OCI-LY7 (cell line): Measurements from ENCODE around the gene FBN1. TPM values are rescaled to one million over a fixed set of nuclear protein-coding genes. Genes with fewer than 3 reads are reported as not detected.

Experiments
- BruUV-seq: library from RNA; stranded (reverse); fragments of 400-500 nt; replicated peaks from 2 replicates; lab custom pipeline; 2021; lab: Mats Ljungman, UMichigan
- CTCF ChIA-PET: fragments of 300-600 bp; sonication (Branson Sonifier 250); formaldehyde crosslinking; loops from one replicate; lab custom pipeline; 2022; ENCODE audit warnings: antibody characterized with exemption; ENCODE audit not compliant: unreplicated experiment; lab: Charles Lee
- POLR2A ChIA-PET: fragments of 300-600 bp; sonication (Branson Sonifier 250); formaldehyde crosslinking; loops from one replicate; lab custom pipeline; 2022; ENCODE audit warnings: antibody characterized with exemption; lab: Charles Lee
- DNase-seq: peaks from one replicate; pipeline ENCODE4 v3.0.0-alpha.2; 2015; ENCODE audit warnings: low spot score
- H2AFZ ChIP-seq: fragments of 200-600 bp; sonication (generic), shearing (Covaris generic); 2 replicates; pipeline ENCODE4 v1.6.1; 2014; ENCODE audit warnings: mild to moderate bottlenecking, antibody characterized with exemption, low read length, moderate library complexity
- H3K27ac ChIP-seq: fragments of 200-600 bp; sonication (generic); 2 replicates; pipeline ENCODE4 v1.5.1; 2014; ENCODE audit warnings: mixed run types, low read depth, mild to moderate bottlenecking, moderate library complexity, low read length, inconsistent platforms; ENCODE audit not compliant: poor library complexity, severe bottlenecking
- H3K36me3 ChIP-seq: fragments of 200-600 bp; sonication (generic); 2 replicates; pipeline ENCODE4 v1.6.1; 2014; ENCODE audit warnings: mild to moderate bottlenecking, antibody characterized with exemption, low read length, moderate library complexity, mixed read lengths; ENCODE audit not compliant: insufficient read depth
- H3K4me1 ChIP-seq: fragments of 200-600 bp; sonication (generic); 2 replicates; pipeline ENCODE4 v1.5.1; 2014; ENCODE audit warnings: mild to moderate bottlenecking, low read length; ENCODE audit not compliant: insufficient read depth, poor library complexity, severe bottlenecking
- H3K4me2 ChIP-seq: fragments of 200-600 bp; sonication (generic); 2 replicates; pipeline ENCODE4 v1.6.1; 2014; ENCODE audit warnings: mild to moderate bottlenecking, low read length
- H3K4me3 ChIP-seq: fragments of 200-600 bp; sonication (generic); 2 replicates; pipeline ENCODE4 v1.5.1; 2014; ENCODE audit warnings: mild to moderate bottlenecking, low read depth, low read length; ENCODE audit not compliant: poor library complexity, severe bottlenecking
- H3K79me2 ChIP-seq: fragments of 200-600 bp; sonication (generic); 2 replicates; pipeline ENCODE4 v1.6.1; 2016; ENCODE audit warnings: low read depth, mild to moderate bottlenecking, low read length, moderate library complexity, mixed read lengths; ENCODE audit not compliant: insufficient read depth
- H3K9me2 ChIP-seq: fragments of 200-600 bp; sonication (generic); 2 replicates; pipeline ENCODE4 v1.6.1; 2016; ENCODE audit warnings: mild to moderate bottlenecking, low read length, mixed read lengths; ENCODE audit not compliant: insufficient read depth
- H3K9me3 ChIP-seq: fragments of 200-600 bp; sonication (generic); 2 replicates; pipeline ENCODE4 v1.6.1; 2014; ENCODE audit warnings: mild to moderate bottlenecking, mixed run types, low read length, mixed read lengths
- H4K20me1 ChIP-seq: fragments of 200-600 bp; sonication (generic); 2 replicates; pipeline ENCODE4 v1.6.1; 2014; ENCODE audit warnings: mild to moderate bottlenecking, antibody characterized with exemption, low read length, moderate library complexity, mixed read lengths; ENCODE audit not compliant: insufficient read depth
- EZH2phosphoT487 ChIP-seq: fragments of 200-600 bp; sonication (generic); IDR thresholded peaks from 2 replicates; pipeline ENCODE4 v1.6.1; 2018; ENCODE audit warnings: low read depth, borderline replicate concordance, mild to moderate bottlenecking, mixed run types, antibody characterized with exemption, low read length, moderate library complexity, mixed read lengths
- intact Hi-C: fragments of 100-400 bp; cut with micrococcal nuclease; formaldehyde crosslinking; loops from one replicate; pipeline ENCODE4 v1.10.0; 2022; ENCODE audit not compliant: unreplicated experiment
- total RNA-seq, 2 experiments: library from RNA; depleted of rRNA in 1 of 2; stranded (reverse); fragments of >200 nt in 1 of 2; shearing (Covaris generic) in 1 of 2; gene quantifications; 2 replicates each; pipeline ENCODE4 v1.2.3, GENCODE V29; 2014 to 2022
- TF ChIP-seq, protein P1 (sequence below): fragments of 200-600 bp; sonication (generic); conservative IDR thresholded peaks from 2 replicates; pipeline ENCODE4 v1.5.1; 2014; ENCODE audit warnings: mild to moderate bottlenecking, antibody characterized with exemption, low read length, moderate library complexity, mixed read lengths

Gene FBN1
- total RNA-seq, 2 experiments from 2014 or later: 0.68 to 1.0 TPM

DNA sequence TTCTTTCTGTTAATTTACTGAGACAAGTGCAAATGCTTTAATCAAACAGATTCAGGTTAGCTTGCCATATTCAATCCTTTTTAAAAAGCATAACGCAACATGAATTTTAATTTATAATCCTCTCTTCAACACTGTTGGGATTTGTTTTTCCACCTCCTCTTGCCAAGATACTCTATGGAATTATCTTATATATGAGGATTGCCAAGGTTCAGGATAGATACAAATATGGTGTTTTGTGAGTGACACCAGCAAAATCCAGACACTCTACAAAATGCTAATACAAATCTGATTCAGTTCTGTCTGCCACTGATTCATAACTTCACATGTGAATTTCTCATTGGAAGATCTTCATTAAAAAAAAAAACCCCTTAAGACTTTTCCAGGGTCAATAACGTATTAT is 104.8 kb downstream of the FBN1 start:
- ChIA-PET CTCF (no interaction called here), POLR2A (no interaction called here)
- no peak overlapping the region for H3K4me3 ChIP-seq
- no peaks in the 10 kb centered on the region for H3K4me1 ChIP-seq
- TF ChIP-seq, protein P1, sequence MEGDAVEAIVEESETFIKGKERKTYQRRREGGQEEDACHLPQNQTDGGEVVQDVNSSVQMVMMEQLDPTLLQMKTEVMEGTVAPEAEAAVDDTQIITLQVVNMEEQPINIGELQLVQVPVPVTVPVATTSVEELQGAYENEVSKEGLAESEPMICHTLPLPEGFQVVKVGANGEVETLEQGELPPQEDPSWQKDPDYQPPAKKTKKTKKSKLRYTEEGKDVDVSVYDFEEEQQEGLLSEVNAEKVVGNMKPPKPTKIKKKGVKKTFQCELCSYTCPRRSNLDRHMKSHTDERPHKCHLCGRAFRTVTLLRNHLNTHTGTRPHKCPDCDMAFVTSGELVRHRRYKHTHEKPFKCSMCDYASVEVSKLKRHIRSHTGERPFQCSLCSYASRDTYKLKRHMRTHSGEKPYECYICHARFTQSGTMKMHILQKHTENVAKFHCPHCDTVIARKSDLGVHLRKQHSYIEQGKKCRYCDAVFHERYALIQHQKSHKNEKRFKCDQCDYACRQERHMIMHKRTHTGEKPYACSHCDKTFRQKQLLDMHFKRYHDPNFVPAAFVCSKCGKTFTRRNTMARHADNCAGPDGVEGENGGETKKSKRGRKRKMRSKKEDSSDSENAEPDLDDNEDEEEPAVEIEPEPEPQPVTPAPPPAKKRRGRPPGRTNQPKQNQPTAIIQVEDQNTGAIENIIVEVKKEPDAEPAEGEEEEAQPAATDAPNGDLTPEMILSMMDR: no peak
- TF ChIP-seq EZH2phosphoT487: no peak
- no TSS peak for BruUV-seq
- H3K27ac ChIP-seq: no peak overlapping the region
- intact Hi-C loops: no loop called here
- H3K79me2 ChIP-seq: no peaks in the 10 kb centered on the region
- no peaks in the 10 kb centered on the region for H3K9me3 ChIP-seq
- H3K4me2 ChIP-seq: no peak overlapping the region
- no peaks in the 10 kb centered on the region for H4K20me1 ChIP-seq
- H3K36me3 ChIP-seq: no peaks in the 10 kb centered on the region
- no peak for DNase-seq
- no peaks in the 10 kb centered on the region for H3K9me2 ChIP-seq
- H2AFZ ChIP-seq: no peak overlapping the region

DNA sequence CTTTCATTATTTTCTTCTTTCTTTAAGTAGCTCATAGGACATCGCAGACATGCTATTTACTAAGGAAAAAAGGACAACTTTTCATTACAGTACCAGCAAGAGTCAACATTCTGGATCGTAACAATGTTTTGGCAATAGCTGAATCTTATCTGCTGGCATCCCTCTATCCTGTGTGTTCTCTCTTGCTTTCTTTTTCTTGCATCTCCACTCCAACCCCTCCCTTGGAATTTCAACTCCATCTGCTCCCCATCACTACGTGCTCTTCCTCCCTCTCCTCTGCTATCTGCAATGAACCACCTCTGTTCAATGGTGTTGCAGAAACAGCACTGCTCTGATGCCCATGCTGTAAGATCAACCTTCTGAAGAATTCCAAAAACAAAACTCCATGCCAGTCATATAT is 106.6 kb downstream of the FBN1 start:
- Histone ChIP-seq H3K4me3 (no peak overlapping the region), H3K4me1 (no peaks in the 10 kb centered on the region), H4K20me1 (no peaks in the 10 kb centered on the region), H3K9me2 (no peaks in the 10 kb centered on the region), H3K9me3 (no peaks in the 10 kb centered on the region), H3K79me2 (no peaks in the 10 kb centered on the region), H2AFZ (no peak overlapping the region), H3K4me2 (no peak overlapping the region), H3K36me3 (no peaks in the 10 kb centered on the region), H3K27ac (no peak overlapping the region)
- BruUV-seq: no TSS peak
- no peak for DNase-seq
- ChIA-PET POLR2A (interaction anchor here (0.8 kb wide), 1 partner anchor 165 kb away, joined by 3 read pairs; no protein-coding TSS in a partner anchor), CTCF (no interaction called here)
- TF ChIP-seq EZH2phosphoT487: no peak
- TF ChIP-seq, protein P1: no peak
- intact Hi-C loops: no loop called here

DNA sequence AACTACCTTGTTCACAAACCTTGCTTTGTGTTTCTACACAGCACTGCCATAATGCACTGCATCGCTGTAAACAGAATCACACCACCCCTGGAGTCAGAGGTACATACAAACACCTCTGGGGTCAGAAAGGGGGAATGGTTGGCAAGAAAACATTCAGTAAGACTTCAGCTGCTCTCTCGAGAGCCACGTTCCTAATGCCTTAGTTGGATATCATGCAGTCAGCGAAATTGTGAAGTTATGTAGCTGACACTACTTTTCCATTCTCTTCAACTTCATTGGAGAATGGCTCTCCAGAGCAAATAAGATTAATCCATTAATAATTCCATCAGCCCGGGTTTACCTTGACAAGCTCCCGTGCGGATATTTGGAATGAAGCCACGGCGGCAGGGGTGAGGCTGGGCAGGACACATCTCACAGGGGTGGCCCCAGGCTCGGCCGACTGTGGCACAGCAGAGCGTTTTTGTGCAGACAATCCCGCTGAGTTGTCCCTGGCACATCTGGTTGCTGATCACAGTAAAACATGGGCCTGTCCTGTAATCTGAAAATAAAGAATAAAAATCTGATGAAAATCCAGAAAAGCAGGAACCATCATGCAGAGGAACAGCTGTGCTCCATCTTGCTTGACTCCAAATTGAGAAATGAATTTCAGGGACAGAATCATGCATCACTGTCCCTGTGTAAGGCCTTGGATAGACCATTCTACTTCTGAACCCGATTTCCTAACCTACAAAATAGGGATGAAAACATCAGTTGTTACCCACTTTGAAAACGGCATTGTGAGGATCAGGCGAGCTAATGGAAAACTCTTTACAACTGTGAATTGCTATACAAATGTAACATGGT is 108.0 kb downstream of the FBN1 start:
- no peak overlapping the region for H3K27ac ChIP-seq
- H3K9me3 ChIP-seq: no peaks in the 10 kb centered on the region
- H4K20me1 ChIP-seq: no peaks in the 10 kb centered on the region
- DNase-seq: no peak
- no TSS peak for BruUV-seq
- no peak overlapping the region for H2AFZ ChIP-seq
- no peaks in the 10 kb centered on the region for H3K4me1 ChIP-seq
- no peaks in the 10 kb centered on the region for H3K9me2 ChIP-seq
- CTCF ChIA-PET: no interaction called here
- intact Hi-C loops: no loop called here
- no peaks in the 10 kb centered on the region for H3K79me2 ChIP-seq
- H3K4me3 ChIP-seq: no peak overlapping the region
- POLR2A ChIA-PET: no interaction called here
- no peak overlapping the region for H3K4me2 ChIP-seq
- no peak for TF ChIP-seq EZH2phosphoT487
- TF ChIP-seq, protein P1: no peak
- no peaks in the 10 kb centered on the region for H3K36me3 ChIP-seq
